Raji (cell line): ENCODE data around the gene NOCT.

Source experiments
- POLR2A ChIP-seq: IDR thresholded peaks from 2 replicates; pipeline ENCODE4 v1.6.1; 2011; ENCODE audit warnings: low read depth, low read length, control low read depth; ENCODE audit not compliant: insufficient read depth

NOCT gene

DNA sequence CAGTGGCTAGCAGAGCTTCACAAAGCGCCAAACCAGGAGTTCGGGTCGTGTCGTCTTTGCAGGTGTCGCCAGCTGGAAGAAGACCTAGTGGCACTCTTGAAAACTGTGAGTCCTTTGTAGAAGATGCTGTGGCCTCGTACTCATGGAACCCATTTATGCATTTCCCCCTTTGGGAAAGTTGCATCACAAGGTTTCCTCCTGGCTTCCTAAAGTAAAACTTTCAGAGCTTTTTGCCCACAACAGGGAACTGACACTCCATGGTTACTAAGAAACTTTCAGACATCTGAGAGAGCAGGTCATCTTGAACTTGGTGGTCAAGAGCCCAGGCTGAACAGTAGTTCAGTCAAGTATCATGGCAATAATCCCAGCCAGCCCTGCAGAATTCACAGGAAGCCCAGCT lies 15.9 kb upstream of the NOCT start:
- no peak for TF ChIP-seq POLR2A

DNA sequence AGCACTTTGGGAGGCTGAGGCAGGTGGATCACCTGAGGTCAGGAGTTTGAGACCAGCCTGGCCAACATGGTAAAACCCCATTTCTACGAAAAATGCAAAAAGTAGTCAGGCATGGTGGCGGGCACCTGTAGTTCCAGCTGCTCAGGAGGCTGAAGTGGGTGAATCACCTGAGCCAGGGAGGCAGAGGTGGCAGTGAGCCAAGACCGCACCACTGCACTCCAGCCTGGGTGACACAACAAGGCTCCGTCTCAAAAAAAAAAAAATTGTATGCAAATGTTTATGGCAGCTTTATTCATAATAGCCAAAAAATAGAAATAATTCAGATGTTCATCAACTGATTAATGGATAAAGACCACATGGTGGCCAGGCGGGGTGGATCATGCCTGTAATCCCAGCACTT lies 9.8 kb upstream of the NOCT start:
- no peak for TF ChIP-seq POLR2A

DNA sequence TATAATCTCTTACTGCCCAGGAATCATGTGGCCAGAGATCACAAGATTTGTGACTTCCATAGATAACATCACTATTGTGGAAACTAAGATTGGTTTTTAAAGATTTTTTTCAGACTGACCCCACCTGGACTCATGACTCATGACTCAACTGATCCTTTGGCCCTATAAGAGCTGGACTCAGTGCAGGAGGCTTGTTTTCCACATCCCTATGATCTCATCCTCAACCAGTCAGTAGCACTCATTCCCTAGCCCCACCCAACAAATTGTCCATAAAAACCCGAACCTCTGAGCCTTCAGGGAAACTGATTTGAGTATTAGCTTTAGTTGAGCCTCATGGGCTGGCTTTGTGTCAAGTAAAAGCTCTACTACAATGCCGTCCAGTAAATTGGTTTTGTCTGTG lies 7.9 kb upstream of the NOCT start:
- TF ChIP-seq POLR2A: no peak

DNA sequence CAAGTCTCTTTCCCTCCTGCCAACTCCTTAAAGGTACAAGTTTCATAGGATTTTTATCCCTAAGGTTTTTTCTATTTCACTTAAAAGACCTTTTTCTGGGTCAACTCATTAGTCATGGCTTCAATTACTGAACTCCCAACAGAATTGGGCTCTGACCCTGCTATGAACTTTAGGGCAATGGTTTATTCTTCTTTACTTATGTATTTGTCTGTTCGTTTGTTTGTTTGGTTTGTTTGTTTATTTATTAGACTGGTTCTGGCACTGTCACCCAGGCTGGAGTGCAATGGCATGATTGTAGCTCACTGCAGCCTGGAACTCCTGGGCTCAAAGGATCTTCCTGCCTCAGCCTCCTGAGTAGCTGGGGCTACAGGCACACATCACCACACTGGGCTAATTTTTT lies 5.9 kb upstream of the NOCT start:
- TF ChIP-seq POLR2A: no peak

DNA sequence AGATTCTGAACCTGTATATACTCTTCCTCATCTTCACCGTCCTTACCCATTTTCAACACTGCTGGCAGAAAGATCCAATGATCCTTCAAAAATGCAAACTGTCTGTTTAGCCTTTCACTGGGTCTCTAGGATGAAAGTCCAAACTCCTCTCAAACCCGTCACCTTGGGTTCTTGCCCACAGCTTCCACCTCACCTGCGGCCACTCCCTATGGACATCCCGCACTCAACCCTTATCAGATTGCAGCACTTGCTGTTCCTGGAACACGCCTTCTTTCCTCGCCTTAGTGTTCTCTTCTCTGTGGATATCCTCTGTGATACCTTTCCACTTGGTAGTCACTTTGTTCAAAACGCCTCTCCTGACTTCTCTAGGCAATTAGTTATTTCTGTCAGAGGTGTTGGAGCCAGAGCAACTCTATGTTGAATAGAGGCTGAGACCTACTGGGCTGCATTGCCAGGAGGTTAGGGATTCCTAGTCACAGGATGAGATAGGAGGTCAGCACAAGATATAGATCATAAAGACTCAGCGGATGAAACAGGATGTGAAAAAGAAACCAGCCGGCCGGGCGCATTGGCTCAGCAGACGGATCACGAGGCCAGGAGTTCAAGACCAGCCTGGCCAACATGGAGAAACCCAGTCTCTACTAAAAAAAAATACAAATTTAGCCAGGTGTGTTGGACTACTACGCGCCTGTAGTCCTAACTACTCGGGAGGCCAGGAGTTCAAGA lies 4.2 kb upstream of the NOCT start:
- no peak for TF ChIP-seq POLR2A

GRCh38 chr4:139014371-139015268 lies 961 bp upstream of the NOCT start:
- TF ChIP-seq POLR2A: no peak

- no peak for TF ChIP-seq POLR2A
These were observed 429 bp downstream of the NOCT start for GRCh38 chr4:139015948-139016471.

DNA sequence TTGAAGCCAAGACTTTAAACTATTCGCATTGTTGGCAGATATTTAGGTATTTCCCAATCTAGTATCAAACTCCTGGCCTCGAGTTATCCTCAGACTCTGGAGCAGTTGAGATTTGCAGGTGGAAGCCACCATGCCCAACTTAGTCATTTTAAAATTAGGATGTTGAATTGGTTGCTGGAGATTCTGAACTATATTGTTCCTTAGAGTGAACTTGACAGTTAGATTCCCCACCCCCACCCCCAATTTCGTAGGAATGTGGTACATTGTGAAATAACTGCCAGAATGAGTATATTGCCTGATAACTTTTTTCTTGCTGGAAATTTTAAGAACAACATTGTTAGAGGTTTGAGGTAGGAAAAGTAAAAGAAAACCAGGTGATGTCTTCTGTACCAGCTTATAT lies 2.3 kb downstream of the NOCT start:
- TF ChIP-seq POLR2A: no peak

DNA sequence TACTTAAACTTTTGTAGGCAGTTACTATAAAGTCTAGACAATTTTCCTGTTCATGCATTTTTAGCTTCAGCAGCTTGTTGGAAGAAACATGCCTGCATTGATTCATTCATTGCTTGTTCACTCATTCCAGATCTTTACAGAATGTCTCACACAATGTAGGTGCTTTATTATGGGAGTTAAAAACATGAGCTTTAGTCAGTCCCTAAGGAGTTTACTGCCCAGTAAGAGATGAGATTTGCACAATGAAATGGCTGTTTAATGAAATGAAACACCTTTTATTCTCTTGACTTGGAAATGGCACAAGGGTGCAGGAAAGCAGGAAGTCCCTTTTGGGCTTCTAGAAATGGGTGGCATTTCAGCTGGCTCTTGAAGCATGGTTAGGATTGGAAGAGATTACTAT lies 2.9 kb downstream of the NOCT start:
- no peak for TF ChIP-seq POLR2A

DNA sequence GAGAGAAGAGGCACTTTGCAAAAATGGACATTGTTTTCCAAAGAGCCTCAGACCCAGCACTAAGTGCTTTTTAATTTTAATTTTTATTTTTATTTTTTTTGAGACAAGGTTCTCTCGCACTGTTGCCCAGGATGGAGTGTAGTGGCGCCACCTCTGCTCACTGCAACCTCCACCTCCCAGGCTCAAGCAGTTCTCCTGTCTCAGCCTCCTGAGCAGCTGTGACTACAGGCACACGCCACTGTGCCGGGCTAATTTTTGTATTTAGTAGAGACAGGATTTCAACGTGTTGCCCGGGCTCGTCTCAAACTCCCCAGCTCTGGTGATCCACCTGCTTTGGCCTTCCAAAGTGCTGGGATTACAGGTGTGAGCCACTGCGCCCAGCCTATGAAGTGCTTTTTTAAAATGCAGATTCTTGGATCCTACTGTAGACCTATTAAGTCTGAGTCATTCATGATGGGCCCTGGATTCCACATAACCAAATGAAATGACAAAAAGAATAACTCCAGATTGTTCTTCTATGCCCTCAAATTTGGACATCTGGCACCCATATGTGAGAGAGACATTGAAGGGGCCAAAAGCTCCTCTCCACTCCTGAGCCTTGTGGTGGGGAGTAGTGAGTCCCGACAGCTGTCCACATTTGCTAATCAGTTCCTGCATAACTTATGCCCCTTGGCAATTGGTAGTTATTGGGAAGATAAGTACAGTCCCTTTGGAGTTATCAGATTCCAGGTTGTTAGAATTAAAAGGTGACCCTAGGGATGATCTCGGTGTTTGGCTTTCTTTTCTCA lies 3.6 kb downstream of the NOCT start:
- no peak for TF ChIP-seq POLR2A

DNA sequence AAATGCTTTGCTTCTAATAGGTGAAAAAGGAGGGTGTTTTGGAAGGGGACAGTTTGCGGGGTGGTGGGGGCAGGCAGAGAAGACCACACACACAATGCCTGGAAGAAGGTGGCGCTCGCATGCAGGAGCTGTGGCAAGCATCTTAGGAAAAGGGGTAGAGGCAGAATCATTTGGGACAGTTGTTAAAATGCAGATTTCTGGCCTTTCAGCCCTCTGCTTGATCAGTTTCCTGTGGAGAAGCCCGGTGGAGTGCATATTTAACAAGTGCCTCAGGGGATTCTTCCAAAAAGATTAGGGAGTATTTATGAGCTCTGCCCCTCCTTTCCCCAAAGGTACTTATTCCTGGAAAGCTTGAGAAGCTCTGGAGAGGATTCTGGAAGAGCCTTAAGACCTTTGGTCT lies 4.8 kb downstream of the NOCT start:
- no peak for TF ChIP-seq POLR2A

- TF ChIP-seq POLR2A: no peak
These were observed 7.3 kb downstream of the NOCT start for GRCh38 chr4:139022835-139023234.

DNA sequence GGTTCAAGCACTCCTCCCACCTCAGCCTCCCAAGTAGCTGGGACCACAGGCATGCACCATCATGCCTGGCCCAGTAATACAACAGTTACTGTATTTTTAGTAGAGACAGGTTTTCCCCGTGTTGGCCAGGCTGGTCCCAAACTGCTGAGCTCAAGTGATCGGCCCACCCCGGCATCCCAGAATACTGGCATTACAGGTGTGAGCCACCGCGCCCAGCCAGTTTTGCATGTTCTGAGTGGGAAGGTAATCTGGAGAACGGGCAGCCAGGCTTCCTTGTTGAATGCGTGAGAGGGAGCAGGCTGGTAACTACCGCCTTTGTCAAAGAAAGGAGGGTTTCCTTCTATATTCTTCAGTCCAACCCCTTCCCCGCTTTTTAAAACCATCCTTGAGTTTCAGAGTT lies 9.1 kb downstream of the NOCT start:
- no peak for TF ChIP-seq POLR2A

DNA sequence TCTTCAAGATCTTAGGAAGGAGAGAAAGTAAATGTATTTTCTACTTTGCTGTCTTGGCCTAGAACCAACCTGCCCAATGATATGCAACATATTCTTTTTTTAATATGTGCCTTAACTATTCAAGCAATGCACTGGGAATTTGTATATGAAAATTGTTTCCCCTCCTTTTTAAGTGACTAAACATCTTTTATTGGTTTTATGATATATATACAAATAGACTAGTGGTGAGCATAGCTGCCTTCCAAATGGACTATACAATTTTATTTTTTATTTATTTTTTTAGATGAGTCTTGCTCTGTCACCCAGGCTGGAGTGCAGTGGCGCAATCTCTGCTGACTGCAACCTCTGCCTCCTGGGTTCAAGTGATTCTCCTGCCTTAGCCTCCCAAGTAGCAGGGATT lies 10.3 kb downstream of the NOCT start:
- TF ChIP-seq POLR2A: no peak

- no peak for TF ChIP-seq POLR2A
These were observed 12.2 kb downstream of the NOCT start for GRCh38 chr4:139027776-139028175.

DNA sequence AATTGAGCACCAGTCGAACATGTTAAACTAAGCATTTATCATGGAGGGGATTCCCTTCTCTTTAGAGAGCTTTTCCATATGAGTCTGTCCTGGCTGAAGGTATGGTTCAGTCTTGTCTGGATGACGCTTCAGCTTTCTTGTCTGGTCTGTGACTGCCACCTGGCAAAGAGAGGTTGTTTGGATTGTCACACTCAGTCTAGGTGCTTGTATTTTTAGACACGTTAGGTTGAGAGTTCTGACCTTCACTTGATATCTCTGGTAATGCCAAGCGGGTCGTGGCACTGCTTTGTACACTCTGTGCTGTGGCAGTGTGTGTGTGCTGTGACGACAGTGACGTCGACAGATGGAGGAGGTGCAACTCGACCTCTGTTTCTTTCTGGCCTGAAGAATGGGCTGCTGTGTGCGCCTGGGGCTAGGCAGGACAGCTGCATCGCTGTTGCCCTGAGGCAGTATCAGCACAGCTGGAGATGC lies 12.6 kb downstream of the NOCT start:
- no peak for TF ChIP-seq POLR2A
